ENCODE results near the gene ATP9A.

ATP9A gene

DNA sequence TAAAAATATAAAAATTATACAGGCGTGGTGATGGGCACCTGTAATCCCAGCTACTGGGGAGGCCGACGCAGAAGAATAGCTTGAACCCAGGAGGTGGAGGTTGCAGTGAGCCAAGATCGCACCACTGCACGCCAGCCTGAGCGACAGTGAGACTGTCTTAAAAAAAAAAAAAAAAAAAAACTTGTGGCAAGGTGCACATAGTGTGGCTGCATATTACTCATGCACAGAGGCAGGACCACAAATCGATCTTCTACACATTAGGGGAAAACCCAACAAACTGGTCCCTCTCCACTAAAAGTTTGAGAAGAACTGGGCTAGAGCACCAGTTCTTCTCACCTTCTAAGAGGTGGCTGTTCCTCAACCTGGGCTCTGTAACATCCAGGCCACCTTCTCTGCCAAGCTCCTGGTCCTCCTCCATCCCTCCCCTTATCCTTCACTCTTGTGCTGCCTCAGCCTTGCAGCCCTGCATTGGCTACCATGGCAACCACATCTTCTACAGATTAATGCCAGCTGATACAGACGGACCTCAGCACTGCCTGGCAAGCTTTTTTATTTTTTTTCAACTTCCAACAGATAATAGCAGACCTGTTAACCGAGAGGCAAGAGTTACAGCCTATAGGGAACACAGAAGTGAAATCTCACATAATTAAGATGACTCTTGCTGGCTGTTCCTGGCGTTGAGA is 88.0 kb downstream of the ATP9A start:
- H3K27me3 ChIP-seq (replicated peaks) = no peaks in the 10 kb centered on the region
- H3K36me3 ChIP-seq (replicated peaks) = no peaks in the 10 kb centered on the region
- H3K27ac ChIP-seq = no peak overlapping the region
- H3K4me3 ChIP-seq (ENCODE audit: low read depth, low read length) = no peak overlapping the region
- TF ChIP-seq, protein P1, sequence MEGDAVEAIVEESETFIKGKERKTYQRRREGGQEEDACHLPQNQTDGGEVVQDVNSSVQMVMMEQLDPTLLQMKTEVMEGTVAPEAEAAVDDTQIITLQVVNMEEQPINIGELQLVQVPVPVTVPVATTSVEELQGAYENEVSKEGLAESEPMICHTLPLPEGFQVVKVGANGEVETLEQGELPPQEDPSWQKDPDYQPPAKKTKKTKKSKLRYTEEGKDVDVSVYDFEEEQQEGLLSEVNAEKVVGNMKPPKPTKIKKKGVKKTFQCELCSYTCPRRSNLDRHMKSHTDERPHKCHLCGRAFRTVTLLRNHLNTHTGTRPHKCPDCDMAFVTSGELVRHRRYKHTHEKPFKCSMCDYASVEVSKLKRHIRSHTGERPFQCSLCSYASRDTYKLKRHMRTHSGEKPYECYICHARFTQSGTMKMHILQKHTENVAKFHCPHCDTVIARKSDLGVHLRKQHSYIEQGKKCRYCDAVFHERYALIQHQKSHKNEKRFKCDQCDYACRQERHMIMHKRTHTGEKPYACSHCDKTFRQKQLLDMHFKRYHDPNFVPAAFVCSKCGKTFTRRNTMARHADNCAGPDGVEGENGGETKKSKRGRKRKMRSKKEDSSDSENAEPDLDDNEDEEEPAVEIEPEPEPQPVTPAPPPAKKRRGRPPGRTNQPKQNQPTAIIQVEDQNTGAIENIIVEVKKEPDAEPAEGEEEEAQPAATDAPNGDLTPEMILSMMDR (IDR thresholded peaks at IDR 0.05; ENCODE audit: low read depth, low read length, missing control alignments) = no peak
- DNase-seq = no peak
- in situ Hi-C loops (cut with HindIII; ENCODE audit: low pct_ligation_motif_present, low sequenced_read_pairs) = no loop called here

DNA sequence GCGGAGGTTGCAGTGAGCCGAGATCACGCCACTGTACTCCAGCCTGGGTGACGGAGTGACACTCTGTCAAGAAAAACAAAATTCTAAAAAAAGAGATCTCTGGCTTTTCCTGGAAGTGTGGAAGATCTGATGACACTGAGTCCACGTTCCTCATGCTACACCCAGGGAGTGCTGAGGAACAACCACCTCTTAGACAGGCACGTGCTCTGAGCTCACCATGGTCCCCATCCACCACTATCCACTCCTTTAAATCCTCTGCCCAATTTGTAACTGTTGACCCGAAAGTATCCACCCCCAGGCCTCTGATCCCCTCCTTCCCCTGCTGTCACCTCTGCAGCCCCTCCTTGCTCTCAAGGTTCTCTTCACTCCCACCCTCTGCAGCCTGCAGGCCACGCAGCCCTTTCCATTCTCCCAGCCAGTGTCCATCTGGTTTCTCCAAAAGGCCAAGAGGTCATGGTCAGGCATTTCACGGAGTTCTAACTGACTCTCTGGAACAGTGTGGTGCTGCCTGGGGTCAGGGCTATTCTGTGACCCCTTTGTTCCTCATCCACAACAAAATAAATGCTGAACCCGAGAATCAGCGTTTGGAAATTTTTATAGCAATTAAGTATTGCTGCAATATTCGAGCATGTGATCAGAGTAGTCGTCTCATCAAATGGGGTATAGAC is 88.8 kb downstream of the ATP9A start:
- no peak for DNase-seq
- TF ChIP-seq, protein P1 (IDR thresholded peaks at IDR 0.05; ENCODE audit: low read depth, low read length, missing control alignments) = no peak
- Histone ChIP-seq H3K36me3 (replicated peaks) (no peaks in the 10 kb centered on the region), H3K27me3 (replicated peaks) (no peaks in the 10 kb centered on the region), H3K4me3 (ENCODE audit: low read depth, low read length) (no peak overlapping the region), H3K27ac (no peak overlapping the region)
- in situ Hi-C loops (cut with HindIII; ENCODE audit: low pct_ligation_motif_present, low sequenced_read_pairs) = no loop called here

- no peak overlapping the region for H3K4me3 ChIP-seq (ENCODE audit: low read depth, low read length)
- in situ Hi-C loops (cut with HindIII; ENCODE audit: low pct_ligation_motif_present, low sequenced_read_pairs) = no loop called here
- TF ChIP-seq, protein P1 (IDR thresholded peaks at IDR 0.05; ENCODE audit: low read depth, low read length, missing control alignments) = peak; percentile 30
- H3K27ac ChIP-seq = no peak overlapping the region
- H3K36me3 ChIP-seq (replicated peaks) = peaks cover 4% of the 10 kb centered on the region
- no peaks in the 10 kb centered on the region for H3K27me3 ChIP-seq (replicated peaks)
- DNase-seq = no peak
Measured at GRCh38 chr20:51678026-51678697, 90.0 kb downstream of the ATP9A start.

DNA sequence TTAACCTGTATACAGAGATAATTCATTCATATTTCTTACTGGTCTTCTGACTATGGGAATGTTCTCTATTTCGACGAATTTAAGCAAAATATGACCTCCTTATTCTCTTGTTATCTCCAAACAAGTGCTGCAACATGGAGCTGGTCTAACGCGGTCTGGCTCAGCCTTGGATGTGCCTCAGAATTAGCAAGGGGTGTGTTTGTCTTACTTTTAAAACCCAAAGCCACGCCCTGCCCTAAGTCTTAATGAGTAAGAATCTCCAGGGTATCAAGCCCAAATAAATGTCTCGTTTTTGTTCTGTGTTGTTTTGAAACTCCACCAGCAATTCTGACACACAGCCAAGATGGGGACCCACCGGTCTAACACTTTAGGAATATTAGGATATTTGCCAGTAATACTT is 99.2 kb downstream of the ATP9A start:
- Histone ChIP-seq H3K27me3 (replicated peaks) (no peaks in the 10 kb centered on the region), H3K4me3 (ENCODE audit: low read depth, low read length) (no peak overlapping the region), H3K27ac (no peak overlapping the region), H3K36me3 (replicated peaks) (peaks cover 2% of the 10 kb centered on the region)
- DNase-seq = no peak
- in situ Hi-C loops (cut with HindIII; ENCODE audit: low pct_ligation_motif_present, low sequenced_read_pairs) = no loop called here
- TF ChIP-seq, protein P1 (IDR thresholded peaks at IDR 0.05; ENCODE audit: low read depth, low read length, missing control alignments) = no peak

DNA sequence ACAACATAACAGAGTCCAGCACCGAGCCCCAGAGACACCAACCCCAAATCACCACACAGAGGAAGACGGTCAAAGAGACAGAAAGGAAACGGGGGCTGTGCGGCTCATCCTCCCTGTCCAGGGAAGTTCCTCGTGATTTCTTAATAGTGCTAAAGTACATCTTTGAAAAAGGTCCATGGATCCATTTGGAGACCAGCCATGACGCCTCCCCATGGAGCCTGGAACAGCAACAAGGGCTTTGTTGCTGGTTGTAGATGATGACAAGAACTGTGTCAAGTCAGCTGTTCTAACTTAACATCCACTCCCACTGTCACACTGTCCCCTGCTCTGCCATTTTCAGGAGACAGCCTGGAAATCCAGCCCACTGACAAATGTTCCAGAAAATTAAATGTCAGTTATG is 99.7 kb downstream of the ATP9A start:
- Histone ChIP-seq H3K27ac (no peak overlapping the region), H3K36me3 (replicated peaks) (peaks cover 2% of the 10 kb centered on the region), H3K27me3 (replicated peaks) (no peaks in the 10 kb centered on the region), H3K4me3 (ENCODE audit: low read depth, low read length) (no peak overlapping the region)
- TF ChIP-seq, protein P1 (IDR thresholded peaks at IDR 0.05; ENCODE audit: low read depth, low read length, missing control alignments) = no peak
- in situ Hi-C loops (cut with HindIII; ENCODE audit: low pct_ligation_motif_present, low sequenced_read_pairs) = no loop called here
- DNase-seq = no peak
